WTC11 (cell line): ENCODE measurements around the gene POLR2E.

ENCODE experiments used
- CTCF ChIP-seq: fragments of 200-600 bp; IDR thresholded peaks from 2 replicates; pipeline ENCODE4 v1.8.0; 2022; ENCODE audit warnings: antibody characterized with exemption
- FOXJ3 ChIP-seq: sonication (generic); formaldehyde crosslinking; IDR thresholded peaks from 2 replicates; pipeline ENCODE4 v1.9.0; 2021; ENCODE audit warnings: missing genetic modification reagents, mild to moderate bottlenecking, borderline replicate concordance

GRCh38 chr19:1125601-1126467 is 30.7 kb upstream of the POLR2E start:
- TF ChIP-seq CTCF (no peak), FOXJ3 (CRISPR knock-in tag) (no peak)
